IMR-90 (cell line): ENCODE data around the gene GMPR. TPM values are rescaled to one million over a fixed set of nuclear protein-coding genes. Genes with fewer than 3 reads are reported as not detected.

Experiments
- ATAC-seq: fragments of 200-7000 bp; cut with Tn5 transposase; 2 replicates; pipeline ENCODE4 v1.9.1; 2020; ENCODE audit warnings: low read depth, mild to moderate bottlenecking, moderate library complexity
- BruUV-seq: library from RNA; stranded (reverse); fragments of 400-500 nt; replicated peaks from 2 replicates; lab custom pipeline; 2021; lab: Mats Ljungman, UMichigan
- CTCF ChIA-PET: fragments of 300-600 bp; formaldehyde crosslinking; extraction: SDS; loops from one replicate; lab custom pipeline; 2021; ENCODE audit warnings: antibody characterized with exemption; lab: Yijun Ruan, JAX
- POLR2A ChIA-PET: fragments of 300-600 bp; sonication (Branson Sonifier 250); formaldehyde crosslinking; loops from one replicate; lab custom pipeline; 2022; ENCODE audit warnings: antibody characterized with exemption; ENCODE audit not compliant: unreplicated experiment; lab: Charles Lee
- DNase-seq: peaks from one replicate; pipeline ENCODE4 v3.0.0; 2013
- H2AFZ ChIP-seq: replicated peaks from 2 replicates; pipeline ENCODE3; 2013; ENCODE audit warnings: low read length, mild to moderate bottlenecking; ENCODE audit not compliant: poor library complexity
- H2AK5ac ChIP-seq: 2 replicates; pipeline ENCODE4 v1.6.1; 2013; ENCODE audit warnings: low read depth, low read length, inconsistent platforms
- H2AK9ac ChIP-seq: replicated peaks from 2 replicates; pipeline ENCODE3; 2013; ENCODE audit warnings: mild to moderate bottlenecking, low read depth, low read length, moderate library complexity; ENCODE audit not compliant: poor library complexity
- H2BK120ac ChIP-seq: 2 replicates; pipeline ENCODE4 v1.6.1; 2013; ENCODE audit warnings: low read depth, low read length, inconsistent platforms
- H2BK15ac ChIP-seq: 3 replicates; pipeline ENCODE4 v1.6.1; 2013; ENCODE audit warnings: low read depth, low read length, inconsistent platforms
- H2BK20ac ChIP-seq: 2 replicates; pipeline ENCODE4 v1.6.1; 2013; ENCODE audit warnings: low read depth, mild to moderate bottlenecking, inconsistent platforms, low read length, moderate library complexity
- H2BK5ac ChIP-seq: 2 replicates; pipeline ENCODE4 v1.6.1; 2013; ENCODE audit warnings: mild to moderate bottlenecking, low read depth, low read length, inconsistent platforms; ENCODE audit not compliant: poor library complexity, severe bottlenecking
- H3K14ac ChIP-seq: replicated peaks from 2 replicates; pipeline ENCODE4 v1.6.1; 2013; ENCODE audit warnings: low read depth, low read length, inconsistent platforms
- H3K18ac ChIP-seq: 2 replicates; pipeline ENCODE4 v1.6.1; 2013; ENCODE audit warnings: low read depth, low read length, control low read depth
- H3K23ac ChIP-seq: 2 replicates; pipeline ENCODE4 v1.6.1; 2013; ENCODE audit warnings: low read depth, low read length, inconsistent platforms
- H3K27ac ChIP-seq: 2 replicates; pipeline ENCODE4 v1.5.1; 2013; ENCODE audit warnings: mild to moderate bottlenecking, control low read depth, low read length; ENCODE audit not compliant: insufficient read depth
- H3K27me3 ChIP-seq: 2 replicates; pipeline ENCODE4 v1.6.1; 2013; ENCODE audit warnings: low read length; ENCODE audit not compliant: control insufficient read depth, insufficient read depth
- H3K36me3 ChIP-seq: 2 replicates; pipeline ENCODE4 v1.6.1; 2013; ENCODE audit warnings: low read length, mixed read lengths; ENCODE audit not compliant: control insufficient read depth, insufficient read depth
- H3K4ac ChIP-seq: 2 replicates; pipeline ENCODE4 v1.6.1; 2013; ENCODE audit warnings: low read depth, low read length, inconsistent platforms
- H3K4me1 ChIP-seq: 2 replicates; pipeline ENCODE4 v1.6.1; 2013; ENCODE audit warnings: low read length, mixed read lengths; ENCODE audit not compliant: control insufficient read depth, insufficient read depth
- H3K4me2 ChIP-seq: 2 replicates; pipeline ENCODE4 v1.6.1; 2013; ENCODE audit warnings: low read depth, mild to moderate bottlenecking, control low read depth, low read length, moderate library complexity
- H3K4me3 ChIP-seq: 2 replicates; pipeline ENCODE4 v1.5.1; 2013; ENCODE audit warnings: low read depth, mild to moderate bottlenecking, control low read depth, low read length, moderate library complexity; ENCODE audit not compliant: insufficient read depth
- H3K56ac ChIP-seq: 2 replicates; pipeline ENCODE4 v1.6.1; 2013; ENCODE audit warnings: low read length, inconsistent platforms; ENCODE audit not compliant: insufficient read depth; ENCODE audit errors: extremely low read depth
- H3K79me1 ChIP-seq, 2 experiments: 2 replicates each; pipeline ENCODE4 v1.6.1; 2013; ENCODE audit warnings: low read length in 2 of 2, inconsistent platforms in 1 of 2, low read depth in 1 of 2
- H3K9ac ChIP-seq: 2 replicates; pipeline ENCODE4 v1.6.1; 2013; ENCODE audit warnings: low read depth, low read length, control low read depth
- H3K9me1 ChIP-seq: 2 replicates; pipeline ENCODE4 v1.6.1; 2013; ENCODE audit warnings: low read length, inconsistent platforms; ENCODE audit not compliant: insufficient read depth
- H3K9me3 ChIP-seq: 2 replicates; pipeline ENCODE4 v1.6.1; 2013; ENCODE audit warnings: low read length; ENCODE audit not compliant: control insufficient read depth, insufficient read depth
- H4K20me1 ChIP-seq: 2 replicates; pipeline ENCODE4 v1.6.1; 2013; ENCODE audit warnings: low read length, inconsistent platforms; ENCODE audit not compliant: insufficient read depth
- H4K5ac ChIP-seq: 2 replicates; pipeline ENCODE4 v1.6.1; 2013; ENCODE audit warnings: mild to moderate bottlenecking, low read depth, low read length, control low read depth
- H4K8ac ChIP-seq, 2 experiments: 2 replicates each; pipeline ENCODE4 v1.6.1; 2013; ENCODE audit warnings: low read depth in 2 of 2, low read length in 2 of 2, control low read depth in 1 of 2, inconsistent platforms in 1 of 2
- H4K91ac ChIP-seq: 2 replicates; pipeline ENCODE4 v1.6.1; 2013; ENCODE audit warnings: low read depth, low read length, inconsistent platforms; ENCODE audit not compliant: insufficient read depth
- CEBPB ChIP-seq: IDR thresholded peaks from 2 replicates; pipeline ENCODE4 v1.6.1; 2012; ENCODE audit warnings: low read depth, low read length, improper control_type of control experiment
- FOS ChIP-seq: fragments of 150-350 bp; IDR thresholded peaks from 2 replicates; pipeline ENCODE4 v1.6.1; 2016; ENCODE audit warnings: low read depth, low read length
- MAFK ChIP-seq: IDR thresholded peaks from 2 replicates; pipeline ENCODE4 v1.6.1; 2012; ENCODE audit warnings: low read depth, low read length, improper control_type of control experiment
- NFE2L2 ChIP-seq: fragments of 150-350 bp; IDR thresholded peaks from 2 replicates; pipeline ENCODE4 v1.6.1; 2016; ENCODE audit warnings: low read depth, mild to moderate bottlenecking, low read length
- RAD21 ChIP-seq: IDR thresholded peaks from 2 replicates; pipeline ENCODE4 v1.6.1; 2012; ENCODE audit warnings: low read length, improper control_type of control experiment
- RFX5 ChIP-seq: IDR thresholded peaks from 2 replicates; pipeline ENCODE4 v1.8.0; 2012; ENCODE audit warnings: low read depth, mild to moderate bottlenecking, low read length, moderate library complexity
- WGBS, 2 experiments: methylation state at CpG; one replicate each; pipeline versions ENCODE4 v1.1.5 to v1.1.7; 2013; ENCODE audit warnings: missing lambda C conversion rate in 2 of 2; ENCODE audit not compliant: insufficient read length in 1 of 2; ENCODE audit errors: extremely low coverage in 2 of 2; 5-methylcytosine and 5-hydroxymethylcytosine counted together
- dilution Hi-C: fragments of 300-500 bp; cut with HindIII; formaldehyde crosslinking; loops from one replicate; pipeline ENCODE4 v1.14.3; 2018; ENCODE audit warnings: low sequenced_read_pairs; ENCODE audit not compliant: unreplicated experiment
- in situ Hi-C: fragments of 300-500 bp; cut with MboI; formaldehyde crosslinking; loops from 3 replicates; pipeline ENCODE4 v1.14.3; 2019; ENCODE audit warnings: low sequenced_read_pairs, inconsistent platforms, mixed read lengths
- intact Hi-C: fragments of 100-400 bp; cut with micrococcal nuclease; formaldehyde crosslinking; loops from 2 replicates; pipeline ENCODE4 v1.10.0; 2022
- microRNA-seq, 2 experiments: library from miRNA; stranded (forward) in 1 of 2; unstranded in 1 of 2; fragments of 10-50 nt in 1 of 2; fragments of <30 nt in 1 of 2; gene quantifications in 1 of 2; microRNA quantifications in 1 of 2; one replicate each; pipeline versions ENCODE3 to v1.1.0; 2013 to 2020; ENCODE audit not compliant: insufficient read depth in 1 of 2, insufficient read length in 1 of 2, unreplicated experiment in 1 of 2
- polyA plus RNA-seq, 3 experiments: library from polyadenylated mRNA; depleted of rRNA; stranded (reverse); fragments of >200 nt; gene quantifications; 2 replicates each; pipeline ENCODE4 v1.2.3, GENCODE V29; 2012; ENCODE audit warnings: low replicate concordance in 1 of 3
- small RNA-seq, 5 experiments: library from RNA; depleted of rRNA; stranded (forward); fragments of <200 nt; gene quantifications; one replicate each; pipeline ENCODE3, GENCODE V24; 2012
- total RNA-seq: library from RNA; depleted of rRNA; stranded (reverse); fragments of >200 nt; gene quantifications from 2 replicates; pipeline ENCODE4 v1.2.3, GENCODE V29; 2012; rRNA removed

GMPR gene
- total and polyA plus RNA-seq, 2 of the 4 experiments (the other 2 are of a cell fraction) = 6.3 to 8.6 TPM

DNA sequence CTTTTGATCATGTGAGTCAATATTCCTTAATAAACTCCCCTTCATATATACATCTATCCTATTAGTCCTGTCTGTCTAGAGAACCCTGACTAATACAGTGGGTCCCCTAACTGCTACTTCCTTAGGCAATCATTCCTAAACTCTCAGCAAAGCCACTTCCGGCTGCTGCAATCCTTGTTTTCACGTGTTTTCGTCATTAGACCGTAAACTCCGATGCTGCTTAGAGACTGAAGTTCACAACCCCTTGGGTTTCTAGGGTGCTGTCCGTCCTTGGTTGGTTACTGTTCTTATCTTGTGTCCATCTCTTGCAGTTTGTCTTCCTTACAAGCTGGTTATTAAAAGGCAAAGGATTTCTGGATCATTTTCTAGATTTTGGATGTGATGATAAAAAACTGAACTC is 106.4 kb downstream of the GMPR start:
- TF ChIP-seq CEBPB = peak; percentile 79
- TF ChIP-seq NFE2L2 = no peak
- TF ChIP-seq RAD21 = no peak
- TF ChIP-seq RFX5 = no peak
- TF ChIP-seq MAFK = no peak
- peak; percentile 9; the same call in 1 of the 2 replicates for TF ChIP-seq FOS
- dilution Hi-C loops (no loop called here), in situ Hi-C loops (no loop called here), intact Hi-C loops (no loop called here)
- no peak overlapping the region for H4K5ac ChIP-seq
- WGBS, 2 experiments = 60% methylated on average over 5 of the region's 6 CpGs; no CpG with 5 or more reads in 1 of the 2 experiments
- no peaks in the 10 kb centered on the region for H3K36me3 ChIP-seq
- H2BK5ac ChIP-seq = peak overlapping the region; percentile 48
- H3K9me1 ChIP-seq = peaks cover 10% of the 10 kb centered on the region
- H3K9ac ChIP-seq = no peak overlapping the region
- no peak overlapping the region for H2AK9ac ChIP-seq
- ChIA-PET POLR2A (no interaction called here), CTCF (no interaction called here)
- no peak overlapping the region for H3K4me2 ChIP-seq
- no peak overlapping the region for H3K56ac ChIP-seq
- peaks cover 3 to 19% of the 10 kb centered on the region in 2 experiments; a peak in 2 of 4 replicates for H3K79me1 ChIP-seq
- H3K14ac ChIP-seq = peak overlapping the region; percentile 53; the same call in 1 of the 2 replicates
- H2AK5ac ChIP-seq = peak overlapping the region; percentile 83; the same call in 1 of the 2 replicates
- DNase-seq (peak; percentile 79), ATAC-seq (no peak)
- no peak overlapping the region for H3K4me3 ChIP-seq
- H3K27me3 ChIP-seq = no peaks in the 10 kb centered on the region
- peak overlapping the region; percentile 92 for H2BK20ac ChIP-seq
- no peak overlapping the region for H2AFZ ChIP-seq
- H3K23ac ChIP-seq = peak overlapping the region; percentile 32; the same call in 1 of the 2 replicates
- no TSS peak for BruUV-seq
- H3K27ac ChIP-seq = peak overlapping the region; percentile 12; the same call in 1 of the 2 replicates
- peaks cover 8% of the 10 kb centered on the region for H3K4me1 ChIP-seq
- H3K4ac ChIP-seq = peak overlapping the region; percentile 81
- H4K20me1 ChIP-seq = no peaks in the 10 kb centered on the region
- peak overlapping the region; percentile 87; the same call in 1 of the 2 replicates for H3K18ac ChIP-seq
- peak overlapping the region; percentile 26; the same call in 1 of the 2 replicates for H4K91ac ChIP-seq
- peak overlapping the region; percentile 74 for H2BK120ac ChIP-seq
- H3K9me3 ChIP-seq = no peaks in the 10 kb centered on the region
- peak overlapping the region; percentile 82; the same call in 1 of the 3 replicates for H2BK15ac ChIP-seq
- peak overlapping the region in 1 of 2 experiments; percentile 69; a peak in 2 of 4 replicates for H4K8ac ChIP-seq

Small RNA genes lying within 50 kb of the gene (microRNA-seq; reads per million reads assigned to microRNA genes)
- gene RF00019 (ENCODE audit: insufficient read depth, insufficient read length) (not detected), gene RNU6-1114P (ENCODE audit: insufficient read depth, insufficient read length) (not detected)

Small RNA genes lying within 50 kb of the gene (small RNA-seq; reads per million reads assigned to genes)
- gene RF00019 (0 reads per million in 5 experiments), gene RNU6-1114P (0 reads per million in 5 experiments)

Other genes with a start within 250 kb of the GMPR start
- gene MYLIP, start 109.5 kb upstream of the GMPR start, total RNA-seq = 3.2 and 3.6 TPM in 2 replicates
- gene MYLIP, start 109.5 kb upstream of the GMPR start, polyA plus RNA-seq (2012; rRNA removed) = 1.7 and 1.8 TPM in 2 replicates